HTR-8/SVneo (cell line): ENCODE data around the gene KRTAP5-9.
A peak's percentile ranks its signal among the peaks of the same experiment; 100 is the strongest.
"Not testable (repeated sequence)": the region's sequence is repeated elsewhere in the genome, so short reads cannot be mapped to it uniquely, and the experiment has no call there.

Experiments
- DNase-seq: peaks from one replicate; pipeline ENCODE4 v3.0.0; 2011; ENCODE audit warnings: low spot score, mixed read lengths; ENCODE audit not compliant: insufficient read length
- FAIRE-seq: peaks from 2 replicates; lab custom pipeline; 2011; peaks lifted over from hg19 to GRCh38; lab: Jason Lieb, UNC

KRTAP5-9 gene

DNA sequence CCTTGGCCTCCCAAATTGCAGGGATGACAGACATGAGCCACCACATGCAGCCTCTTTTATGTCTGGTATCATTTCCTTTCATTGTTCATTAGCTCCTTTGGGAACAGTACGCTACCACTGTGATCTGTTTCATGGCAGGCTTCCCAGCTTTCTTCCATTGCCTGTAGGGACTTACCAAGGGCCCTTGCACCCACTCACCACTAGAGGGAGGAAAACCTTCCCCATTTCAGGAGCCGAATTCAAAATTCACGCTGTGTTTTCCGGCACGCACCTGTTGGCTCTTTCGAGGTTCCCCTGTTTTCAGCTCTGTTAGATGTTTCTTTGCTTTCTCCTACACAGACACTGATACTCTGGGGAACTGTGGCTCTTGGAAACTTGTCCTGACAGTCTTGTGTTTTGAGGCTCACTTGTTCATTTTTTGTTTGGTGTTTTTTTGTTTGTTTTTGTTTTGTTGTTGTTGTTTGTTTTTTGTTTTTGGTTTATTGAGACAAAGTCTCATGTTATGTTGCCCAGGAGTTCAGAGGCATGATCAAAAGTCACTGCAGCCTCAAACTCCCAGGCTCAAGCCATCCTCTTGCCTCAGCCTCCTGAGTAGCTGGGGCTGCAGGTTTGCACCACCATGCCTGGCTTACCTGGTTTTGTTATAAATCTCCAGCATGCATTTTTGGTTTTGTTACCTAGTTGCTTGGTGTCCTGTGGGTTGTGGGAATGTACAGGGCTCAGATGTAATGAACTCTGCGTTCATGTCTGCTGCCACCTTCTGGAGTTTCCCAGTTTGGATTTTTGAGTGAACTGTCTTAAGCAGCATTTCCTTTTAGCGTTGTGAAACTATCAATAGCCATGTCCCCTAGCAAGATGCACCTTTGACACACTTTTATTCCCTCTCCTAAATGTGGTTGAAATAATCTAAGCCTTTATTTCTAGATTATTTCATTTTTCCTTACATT is 32.1 kb downstream of the KRTAP5-9 start:
- FAIRE-seq (no peak), DNase-seq (peak; percentile 58)

GRCh38 chr11:71581826-71582225 is 33.6 kb downstream of the KRTAP5-9 start:
- DNase-seq (no peak), FAIRE-seq (no peak)

DNA sequence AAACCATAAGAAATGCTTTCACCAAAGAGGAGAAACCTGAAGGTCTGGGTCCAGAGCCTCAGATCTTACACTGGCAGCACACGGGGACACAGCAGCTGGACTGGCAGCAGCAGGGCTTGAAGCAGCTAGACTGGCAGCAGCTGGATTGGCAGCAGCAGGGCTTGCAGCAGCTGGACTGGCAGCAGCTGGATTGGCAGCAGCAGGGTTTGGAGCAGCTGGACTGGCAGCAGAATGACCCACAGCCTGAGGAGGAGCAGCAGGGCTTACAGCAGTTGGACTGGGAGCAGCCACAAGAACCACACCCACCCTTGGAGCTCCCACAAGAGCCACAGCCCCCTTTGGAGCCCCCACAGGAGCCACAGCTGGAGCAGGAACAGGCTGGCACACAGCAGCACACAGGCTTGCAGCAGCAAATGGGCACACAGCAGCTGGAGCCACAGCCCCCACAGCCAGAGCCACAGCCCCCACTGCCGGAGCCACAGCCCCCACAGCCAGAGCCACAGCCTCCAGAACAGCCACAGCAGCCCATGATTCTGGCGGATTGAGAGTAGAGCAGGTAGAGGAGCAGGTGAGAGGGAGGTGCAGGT is 34.2 kb downstream of the KRTAP5-9 start, which contains the start of gene KRTAP5-11:
Gene KRTAP5-11 (minus strand): TSS at position 567 of the 587 bp plus-strand sequence. CDS start 38 bp downstream, at position 529.
- no peak for DNase-seq
- FAIRE-seq: no peak

- not testable (repeated sequence) for FAIRE-seq, DNase-seq
Measured at GRCh38 chr11:71582969-71583368, 34.7 kb downstream of the KRTAP5-9 start.

- not testable (repeated sequence) for DNase-seq, FAIRE-seq
Measured at GRCh38 chr11:71585673-71586072, 37.5 kb downstream of the KRTAP5-9 start.

DNA sequence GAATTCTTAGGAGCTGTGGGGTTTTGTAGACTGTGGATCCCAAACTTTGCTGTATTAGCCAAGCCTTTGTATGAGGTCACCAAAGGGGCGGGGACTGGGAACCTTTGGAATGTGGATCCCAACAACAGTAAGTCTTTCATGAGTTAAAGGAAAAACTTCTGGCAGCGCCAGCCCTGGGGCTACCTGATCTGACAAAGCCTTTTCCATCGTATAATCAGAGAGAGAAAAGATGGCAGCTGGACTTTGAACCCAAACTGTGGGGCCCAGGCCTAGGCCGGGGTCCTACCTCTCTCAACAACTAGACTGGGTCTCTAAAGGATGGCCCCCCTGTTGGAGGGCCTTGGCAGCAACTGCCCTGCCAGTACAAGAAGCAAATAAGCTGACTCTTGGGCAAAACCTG is 40.1 kb downstream of the KRTAP5-9 start:
- not testable (repeated sequence) for DNase-seq, FAIRE-seq

- not testable (repeated sequence) for FAIRE-seq, DNase-seq
Measured at GRCh38 chr11:71588822-71589545, 40.8 kb downstream of the KRTAP5-9 start.

DNA sequence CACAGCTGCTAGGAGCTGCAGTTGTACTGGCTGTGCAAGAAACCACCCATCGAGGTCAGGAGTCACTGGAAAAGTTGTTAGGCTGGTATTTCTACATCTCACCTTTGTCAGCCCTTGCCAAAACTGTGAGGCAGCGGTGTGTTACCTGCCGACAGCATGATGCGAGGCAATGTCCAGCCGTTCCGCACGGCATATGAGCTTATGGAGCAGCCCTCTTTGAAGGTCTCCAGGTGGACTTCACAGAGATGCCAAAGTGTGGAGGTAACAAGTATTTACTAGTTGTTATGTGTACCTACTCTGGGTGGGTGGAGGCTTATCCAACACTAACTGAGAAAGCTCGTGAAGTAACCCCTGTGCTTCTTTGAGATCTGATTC is 41.3 kb downstream of the KRTAP5-9 start:
- not testable (repeated sequence) for DNase-seq, FAIRE-seq
